Keratinocyte (primary cell): Measurements from ENCODE around the gene GCNT1.

Source experiments
- EZH2 ChIP-seq: IDR thresholded peaks from one replicate; pipeline ENCODE4 v1.6.1; 2012; ENCODE audit warnings: inconsistent platforms, mild to moderate bottlenecking, low read length, moderate library complexity
- TF ChIP-seq, protein P1 (sequence below), 3 experiments: IDR thresholded peaks in 1 of 3; conservative IDR thresholded peaks in 1 of 3; optimal IDR thresholded peaks in 1 of 3; 2 replicates in 2 of 3; 3 replicates in 1 of 3; pipeline versions ENCODE3 to v1.5.1; 2011; ENCODE audit warnings: low read length in 3 of 3, mild to moderate bottlenecking in 3 of 3, moderate library complexity in 2 of 3, control low read depth in 1 of 3, inconsistent platforms in 1 of 3; ENCODE audit not compliant: insufficient read depth in 2 of 3; ENCODE audit errors: extremely low read depth in 1 of 3

- TF ChIP-seq, protein P1, sequence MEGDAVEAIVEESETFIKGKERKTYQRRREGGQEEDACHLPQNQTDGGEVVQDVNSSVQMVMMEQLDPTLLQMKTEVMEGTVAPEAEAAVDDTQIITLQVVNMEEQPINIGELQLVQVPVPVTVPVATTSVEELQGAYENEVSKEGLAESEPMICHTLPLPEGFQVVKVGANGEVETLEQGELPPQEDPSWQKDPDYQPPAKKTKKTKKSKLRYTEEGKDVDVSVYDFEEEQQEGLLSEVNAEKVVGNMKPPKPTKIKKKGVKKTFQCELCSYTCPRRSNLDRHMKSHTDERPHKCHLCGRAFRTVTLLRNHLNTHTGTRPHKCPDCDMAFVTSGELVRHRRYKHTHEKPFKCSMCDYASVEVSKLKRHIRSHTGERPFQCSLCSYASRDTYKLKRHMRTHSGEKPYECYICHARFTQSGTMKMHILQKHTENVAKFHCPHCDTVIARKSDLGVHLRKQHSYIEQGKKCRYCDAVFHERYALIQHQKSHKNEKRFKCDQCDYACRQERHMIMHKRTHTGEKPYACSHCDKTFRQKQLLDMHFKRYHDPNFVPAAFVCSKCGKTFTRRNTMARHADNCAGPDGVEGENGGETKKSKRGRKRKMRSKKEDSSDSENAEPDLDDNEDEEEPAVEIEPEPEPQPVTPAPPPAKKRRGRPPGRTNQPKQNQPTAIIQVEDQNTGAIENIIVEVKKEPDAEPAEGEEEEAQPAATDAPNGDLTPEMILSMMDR (optimal IDR thresholded peaks at IDR 0.05 in 1 of 3, IDR thresholded peaks at IDR 0.05 in 1 of 3, conservative IDR thresholded peaks at IDR 0.05 in 1 of 3; ENCODE audit: extremely low read depth in 1 of 3, insufficient read depth in 2 of 3, low read length in 3 of 3) = no peak
- TF ChIP-seq EZH2 = no peak
These were observed 25.6 kb upstream of the GCNT1 start for GRCh38 chr9:76433406-76433805.
